Breast epithelium (tissue), 4 donors: ENCODE results near the gene TRPM8. TPM values are rescaled to one million over a fixed set of nuclear protein-coding genes. Genes with fewer than 3 reads are reported as not detected.
"Not testable (repeated sequence)": the region's sequence is repeated elsewhere in the genome, so short reads cannot be mapped to it uniquely, and the experiment has no call there.

ENCODE experiments used
- DNase-seq, 2 donors: peaks; one replicate each; pipeline ENCODE4 v3.0.0-alpha.2; 2019; ENCODE audit warnings: low spot score in 2 of 2
- H3K27ac ChIP-seq, 2 donors: fragments of 200-600 bp; sonication (generic) in 1 of 2; one replicate each; pipeline ENCODE4 v1.5.1; 2016 to 2019; ENCODE audit warnings: mild to moderate bottlenecking in 1 of 2
- H3K27me3 ChIP-seq, 2 donors: fragments of 200-600 bp; sonication (generic) in 1 of 2; one replicate each; pipeline versions ENCODE4 v1.5.1 to v1.6.0; 2017 to 2019; ENCODE audit warnings: control low read depth in 1 of 2, mild to moderate bottlenecking in 1 of 2
- H3K36me3 ChIP-seq: fragments of 200-600 bp; one replicate; pipeline ENCODE4 v1.5.1; 2019
- H3K4me1 ChIP-seq, 2 donors: fragments of 200-600 bp; sonication (generic); one replicate each; pipeline ENCODE4 v1.5.1; 2016 to 2019; ENCODE audit warnings: control low read depth in 1 of 2
- H3K4me3 ChIP-seq, 3 donors: fragments of 200-600 bp; sonication (generic); 1 replicate in 2 of 3; 2 replicates in 1 of 3; pipeline ENCODE4 v1.5.1; 2016 to 2019; ENCODE audit warnings: mild to moderate bottlenecking in 3 of 3, moderate library complexity in 2 of 3
- H3K9me3 ChIP-seq, 2 donors: fragments of 200-600 bp; sonication (generic) in 1 of 2; one replicate each; pipeline ENCODE4 v1.5.1; 2016 to 2019; ENCODE audit warnings: control low read depth in 1 of 2
- CTCF ChIP-seq, 3 donors: fragments of 450-650 bp; IDR thresholded peaks; one replicate each; pipeline ENCODE4 v1.5.1; 2016 to 2017; ENCODE audit warnings: antibody characterized with exemption in 3 of 3, mild to moderate bottlenecking in 3 of 3, moderate library complexity in 3 of 3
- POLR2A ChIP-seq: fragments of 450-650 bp; IDR thresholded peaks from one replicate; pipeline ENCODE4 v1.6.1; 2016; ENCODE audit warnings: antibody characterized with exemption, mild to moderate bottlenecking, moderate library complexity
- POLR2AphosphoS5 ChIP-seq, 3 donors: sonication (generic); formaldehyde crosslinking; IDR thresholded peaks; one replicate each; pipeline ENCODE4 v1.6.1; 2017; ENCODE audit warnings: antibody characterized with exemption in 3 of 3
- intact Hi-C: fragments of 100-400 bp; cut with DNase I; formaldehyde crosslinking; loops from one replicate; pipeline ENCODE4 v1.15.1; 2023; ENCODE audit warnings: low total_unique reads
- total RNA-seq, 3 donors: library from RNA; depleted of rRNA; stranded (reverse); fragments of >200 nt; gene quantifications; one replicate each; pipeline ENCODE4 v1.1.0, GENCODE V29; 2016

The TRPM8 gene
- not detected for total RNA-seq

GRCh38 chr2:233917116-233917515, at the start of gene TRPM8:
Gene TRPM8 (plus strand): TSS chr2:233917373. CDS start chr2:233926538, 9,165 bp downstream.
- H3K4me1 ChIP-seq: no peaks in the 10 kb centered on the region
- intact Hi-C loops: no loop called here
- H3K27me3 ChIP-seq: no peaks in the 10 kb centered on the region
- no peak within 1 kb of the TSS for H3K4me3 ChIP-seq
- no peak within 1 kb of the TSS for H3K27ac ChIP-seq
- no peak for TF ChIP-seq POLR2AphosphoS5 (IDR thresholded peaks at IDR 0.05)
- no peak for TF ChIP-seq CTCF (IDR thresholded peaks at IDR 0.05)
- TF ChIP-seq POLR2A: no peak
- H3K9me3 ChIP-seq: no peaks in the 10 kb centered on the region
- H3K36me3 ChIP-seq: no peaks in the 10 kb centered on the region
- no peak for DNase-seq

- H3K4me1 ChIP-seq: no peaks in the 10 kb centered on the region
- no peaks in the 10 kb centered on the region for H3K27me3 ChIP-seq
- no peaks in the 10 kb centered on the region for H3K36me3 ChIP-seq
- intact Hi-C loops: no loop called here
- H3K9me3 ChIP-seq: peaks cover 0 to 15% of the 10 kb centered on the region in 2 donors
- no peak within 1 kb of the TSS for H3K27ac ChIP-seq
- DNase-seq: no peak
- peak within 1 kb of the TSS; percentile 45 to 68 (median 52) for H3K4me3 ChIP-seq
- TF ChIP-seq POLR2A (no peak), POLR2AphosphoS5 (IDR thresholded peaks at IDR 0.05) (no peak), CTCF (IDR thresholded peaks at IDR 0.05) (no peak)
These were observed 49.1 kb upstream of the TRPM8 start, which contains the start of gene MSL3B for GRCh38 chr2:233867993-233868532. Gene MSL3B (minus strand): TSS chr2:233868386.

DNA sequence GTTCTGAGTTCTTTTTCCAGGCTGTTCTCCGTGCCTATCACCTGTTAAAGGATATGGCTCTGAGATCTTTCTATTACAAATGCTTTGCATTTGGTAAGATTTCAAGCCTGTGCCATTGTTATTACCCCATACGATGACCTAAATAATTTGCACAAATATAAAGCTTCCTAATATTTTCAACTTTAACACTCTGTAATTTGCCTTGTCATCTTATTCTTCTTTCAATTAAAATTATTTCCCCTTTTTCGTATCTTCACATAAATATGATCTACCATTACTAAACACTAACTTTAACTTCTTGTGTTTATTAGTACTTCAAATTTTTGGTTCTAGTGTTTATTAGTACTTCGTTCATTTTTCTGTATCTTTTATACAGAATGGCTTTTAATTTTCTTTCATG, 45.7 kb upstream of the TRPM8 start:
- TF ChIP-seq CTCF (IDR thresholded peaks at IDR 0.05) (no peak), POLR2AphosphoS5 (IDR thresholded peaks at IDR 0.05) (no peak), POLR2A (no peak)
- Histone ChIP-seq H3K9me3 (peaks cover 0 to 11% of the 10 kb centered on the region in 2 donors), H3K27ac (no peak overlapping the region), H3K4me3 (no peak overlapping the region), H3K36me3 (no peaks in the 10 kb centered on the region), H3K4me1 (no peaks in the 10 kb centered on the region), H3K27me3 (no peaks in the 10 kb centered on the region)
- intact Hi-C loops: no loop called here
- no peak for DNase-seq

- H3K36me3 ChIP-seq, H3K9me3 ChIP-seq, H3K27ac ChIP-seq, H3K4me3 ChIP-seq, intact Hi-C loops, H3K27me3 ChIP-seq, DNase-seq, H3K4me1 ChIP-seq: not testable (repeated sequence)
These were observed 45.0 kb upstream of the TRPM8 start for GRCh38 chr2:233872125-233872524.

- intact Hi-C loops: loop anchor here (5.0 kb wide), 1 partner anchor 65 kb away; no protein-coding TSS in a partner anchor
- TF ChIP-seq CTCF (IDR thresholded peaks at IDR 0.05) (no peak), POLR2AphosphoS5 (IDR thresholded peaks at IDR 0.05) (no peak), POLR2A (no peak)
- DNase-seq: no peak
These were observed 34.8 kb upstream of the TRPM8 start for GRCh38 chr2:233882353-233882752.

More at GRCh38 chr2:233882353-233882752, 34.8 kb upstream of the TRPM8 start:
- peaks cover 2 to 26% of the 10 kb centered on the region in 2 donors for H3K9me3 ChIP-seq
- no peaks in the 10 kb centered on the region for H3K36me3 ChIP-seq
- no peak overlapping the region for H3K4me3 ChIP-seq
- no peaks in the 10 kb centered on the region for H3K4me1 ChIP-seq
- H3K27me3 ChIP-seq: no peaks in the 10 kb centered on the region
- no peak overlapping the region for H3K27ac ChIP-seq
